CD14-positive monocyte (primary cell): Measurements from ENCODE around the gene SOAT1. TPM values are rescaled to one million over a fixed set of nuclear protein-coding genes. Genes with fewer than 3 reads are reported as not detected.

Experiments used
- DNase-seq, 3 donors: peaks; one replicate each; pipeline ENCODE4 v3.0.0-alpha.2; 2011 to 2022
- H2AFZ ChIP-seq: 2 replicates; pipeline ENCODE4 v1.6.0; 2012; ENCODE audit warnings: mild to moderate bottlenecking, low read depth, low read length, inconsistent platforms; ENCODE audit not compliant: insufficient read depth, poor library complexity, severe bottlenecking
- H3K27ac ChIP-seq, 2 donors: 1 replicate in 1 of 2; 2 replicates in 1 of 2; pipeline ENCODE4 v1.5.1; 2012 to 2013; ENCODE audit warnings: low read length in 2 of 2, control low read depth in 1 of 2, inconsistent platforms in 1 of 2, low read depth in 1 of 2, mild to moderate bottlenecking in 1 of 2
- H3K27me3 ChIP-seq, 2 donors: one replicate each; pipeline versions ENCODE4 v1.6.0 to v1.6.1; 2011 to 2013; ENCODE audit warnings: low read length in 2 of 2; ENCODE audit not compliant: control insufficient read depth in 2 of 2, insufficient read depth in 2 of 2
- H3K36me3 ChIP-seq, 2 donors: replicated peaks in 1 of 2; 1 replicate in 1 of 2; 2 replicates in 1 of 2; pipeline versions ENCODE4 v1.5.1 to v1.6.1; 2012 to 2013; ENCODE audit warnings: low read length in 2 of 2, control low read depth in 1 of 2, inconsistent platforms in 1 of 2, mild to moderate bottlenecking in 1 of 2; ENCODE audit not compliant: insufficient read depth in 2 of 2, control insufficient read depth in 1 of 2
- H3K4me1 ChIP-seq, 2 donors: 1 replicate in 1 of 2; 2 replicates in 1 of 2; pipeline versions ENCODE4 v1.5.1 to v1.6.1; 2012 to 2013; ENCODE audit warnings: low read length in 2 of 2, control low read depth in 1 of 2, inconsistent platforms in 1 of 2, mild to moderate bottlenecking in 1 of 2, moderate library complexity in 1 of 2; ENCODE audit not compliant: insufficient read depth in 2 of 2, control insufficient read depth in 1 of 2
- H3K4me2 ChIP-seq: replicated peaks from 2 replicates; pipeline ENCODE3; 2012; ENCODE audit warnings: low read length, moderate library complexity, mild to moderate bottlenecking; ENCODE audit not compliant: poor library complexity, severe bottlenecking; ENCODE audit errors: extremely low read depth
- H3K4me3 ChIP-seq, 3 experiments: fragments of 200-600 bp in 1 of 3; sonication (generic) in 1 of 3; replicated peaks in 1 of 3; 1 replicate in 2 of 3; 2 replicates in 1 of 3; pipeline ENCODE4 v1.5.1; 2011 to 2013; ENCODE audit warnings: low read length in 3 of 3, mild to moderate bottlenecking in 3 of 3, control low read depth in 2 of 3, low read depth in 2 of 3, inconsistent platforms in 1 of 3, moderate library complexity in 1 of 3
- H3K79me2 ChIP-seq: 2 replicates; pipeline ENCODE4 v1.6.0; 2012; ENCODE audit warnings: mild to moderate bottlenecking, control low read depth, inconsistent platforms, low read length, moderate library complexity; ENCODE audit not compliant: insufficient read depth
- H3K9ac ChIP-seq: 2 replicates; pipeline ENCODE4 v1.6.0; 2017; ENCODE audit warnings: low read length, mild to moderate bottlenecking; ENCODE audit not compliant: insufficient read depth, poor library complexity, severe bottlenecking
- H3K9me3 ChIP-seq, 2 donors: replicated peaks in 1 of 2; 1 replicate in 1 of 2; 2 replicates in 1 of 2; pipeline versions ENCODE4 v1.5.1 to v1.6.1; 2012 to 2013; ENCODE audit warnings: low read length in 2 of 2, control low read depth in 1 of 2; ENCODE audit not compliant: control insufficient read depth in 1 of 2, insufficient read depth in 1 of 2
- H4K20me1 ChIP-seq: 2 replicates; pipeline ENCODE4 v1.6.0; 2012; ENCODE audit warnings: mild to moderate bottlenecking, low read length, control low read depth, moderate library complexity; ENCODE audit not compliant: insufficient read depth
- H3K27ac Mint-ChIP-seq, 7 donors: one replicate each; pipeline ENCODE4 v1.8.0; 2020; ENCODE audit warnings: mild to moderate bottlenecking in 7 of 7, mixed read lengths in 7 of 7, moderate library complexity in 6 of 7, inconsistent platforms in 2 of 7
- H3K27me3 Mint-ChIP-seq, 3 donors: one replicate each; pipeline ENCODE4 v1.8.0; 2021 to 2022; ENCODE audit warnings: low read depth in 3 of 3, mild to moderate bottlenecking in 3 of 3, mixed read lengths in 3 of 3, moderate library complexity in 3 of 3, inconsistent platforms in 1 of 3
- H3K36me3 Mint-ChIP-seq, 2 donors: one replicate each; pipeline ENCODE4 v1.8.0; 2020; ENCODE audit warnings: mixed read lengths in 2 of 2, inconsistent platforms in 1 of 2, mild to moderate bottlenecking in 1 of 2
- H3K4me1 Mint-ChIP-seq: one replicate; pipeline ENCODE4 v1.8.0; 2020; ENCODE audit warnings: mild to moderate bottlenecking, mixed read lengths
- H3K4me3 Mint-ChIP-seq, 2 donors: one replicate each; pipeline ENCODE4 v1.8.0; 2020; ENCODE audit warnings: mild to moderate bottlenecking in 2 of 2, mixed read lengths in 2 of 2, moderate library complexity in 1 of 2
- H3K9me3 Mint-ChIP-seq, 7 donors: one replicate each; pipeline ENCODE4 v1.8.0; 2020 to 2022; ENCODE audit warnings: mixed read lengths in 7 of 7, mild to moderate bottlenecking in 6 of 7, moderate library complexity in 6 of 7, inconsistent platforms in 2 of 7
- CTCF ChIP-seq: fragments of 200-600 bp; IDR thresholded peaks from one replicate; pipeline ENCODE4 v1.8.0; 2022; ENCODE audit warnings: antibody characterized with exemption, mild to moderate bottlenecking
- WGBS: methylation state at CpG from one replicate; pipeline ENCODE4 v1.1.5; 2013; ENCODE audit warnings: missing lambda C conversion rate; ENCODE audit not compliant: insufficient coverage; 5-methylcytosine and 5-hydroxymethylcytosine counted together
- intact Hi-C, 2 donors: fragments of 100-400 bp; cut with micrococcal nuclease; formaldehyde crosslinking; loops; one replicate each; pipeline versions ENCODE4 v1.15.0 to v1.15.1; 2023
- polyA plus RNA-seq, 3 donors: library from polyadenylated mRNA; depleted of rRNA in 1 of 3; unstranded in 2 of 3; stranded (reverse) in 1 of 3; fragments of 300-500 nt in 2 of 3; fragments of >200 nt in 1 of 3; fragmentation: Illumina TruSeq in 2 of 3; gene quantifications; 1 replicate in 2 of 3; 2 replicates in 1 of 3; pipeline ENCODE4 v1.2.3, GENCODE V29; 2012 to 2021

SOAT1 gene
- polyA plus RNA-seq, 3 donors, result 15.8 to 158 (median 105) TPM

GRCh38 chr1:179310291-179310690, 16.7 kb downstream of the SOAT1 start:
- DNase-seq, result peak in 2 of 3 donors; percentile 34 to 51
- Histone ChIP-seq H3K79me2 (peaks cover 97% of the 10 kb centered on the region), H3K4me3 (no peak overlapping the region), H3K4me2 (no peak overlapping the region), H3K4me1 (peaks cover 13 to 16% of the 10 kb centered on the region in 2 donors), H3K9me3 (no peaks in the 10 kb centered on the region), H4K20me1 (peaks cover 93% of the 10 kb centered on the region), H2AFZ (no peak overlapping the region), H3K27ac (peak overlapping the region in 1 of 2 donors; percentile 79), H3K27me3 (no peaks in the 10 kb centered on the region), H3K36me3 (peaks cover 37 to 81% of the 10 kb centered on the region in 2 donors), H3K9ac (no peak overlapping the region)
- Mint-ChIP-seq H3K27ac (peak overlapping the region; percentile 64 to 89 (median 79)), H3K36me3 (peaks cover 64 to 66% of the 10 kb centered on the region in 2 donors), H3K27me3 (peaks cover 0 to 1% (median 0%) of the 10 kb centered on the region in 3 donors), H3K4me3 (no peak overlapping the region), H3K9me3 (peaks cover 0 to 4% (median 0%) of the 10 kb centered on the region in 7 donors), H3K4me1 (peaks cover 22% of the 10 kb centered on the region)
- intact Hi-C loops, result loop anchor here in 1 of 2 donors (2.0 kb wide), 1 partner anchor 17 kb away; no protein-coding TSS in a partner anchor
- TF ChIP-seq CTCF, result no peak
- no CpG with 5 or more reads among the region's 3 CpGs for WGBS

- no CpG with 5 or more reads among the region's 3 CpGs for WGBS
- no peak for TF ChIP-seq CTCF
Measured at GRCh38 chr1:179310721-179311120, 17.1 kb downstream of the SOAT1 start.

More at GRCh38 chr1:179310721-179311120, 17.1 kb downstream of the SOAT1 start:
- H3K9me3 ChIP-seq, result no peaks in the 10 kb centered on the region
- H3K4me2 ChIP-seq, result no peak overlapping the region
- H3K27me3 Mint-ChIP-seq, result peaks cover 0 to 1% (median 0%) of the 10 kb centered on the region in 3 donors
- peaks cover 37 to 77% of the 10 kb centered on the region in 2 donors for H3K36me3 ChIP-seq
- H3K4me3 Mint-ChIP-seq, result no peak overlapping the region
- H3K4me1 ChIP-seq, result peaks cover 13 to 16% of the 10 kb centered on the region in 2 donors
- peak; percentile 59 to 87 (median 72) for DNase-seq
- H2AFZ ChIP-seq, result no peak overlapping the region
- peaks cover 20% of the 10 kb centered on the region for H3K4me1 Mint-ChIP-seq
- peaks cover 93% of the 10 kb centered on the region for H4K20me1 ChIP-seq
- peaks cover 60 to 67% of the 10 kb centered on the region in 2 donors for H3K36me3 Mint-ChIP-seq
- H3K4me3 ChIP-seq, result no peak overlapping the region
- no peaks in the 10 kb centered on the region for H3K27me3 ChIP-seq
- H3K79me2 ChIP-seq, result peaks cover 97% of the 10 kb centered on the region
- H3K27ac Mint-ChIP-seq, result peak overlapping the region; percentile 64 to 89 (median 84)
- peak overlapping the region in 1 of 2 donors; percentile 79 for H3K27ac ChIP-seq
- intact Hi-C loops, result loop anchor here in 1 of 2 donors (2.0 kb wide), 1 partner anchor 16 kb away; no protein-coding TSS in a partner anchor
- H3K9me3 Mint-ChIP-seq, result peaks cover 0 to 4% (median 0%) of the 10 kb centered on the region in 7 donors
- no peak overlapping the region for H3K9ac ChIP-seq
